OCI-LY1 (cell line): ENCODE data around the gene ATP6V0E1.

ENCODE experiments used
- H2AFZ ChIP-seq: fragments of 200-600 bp; sonication (generic), shearing (Covaris generic); 2 replicates; pipeline ENCODE4 v1.6.0; 2014; ENCODE audit warnings: antibody characterized with exemption, mild to moderate bottlenecking, low read length
- H3F3A ChIP-seq: fragments of 200-600 bp; sonication (generic), shearing (Covaris generic); 2 replicates; pipeline ENCODE4 v1.6.0; 2014; ENCODE audit warnings: mild to moderate bottlenecking, antibody characterized with exemption, low read length, moderate library complexity; ENCODE audit not compliant: insufficient read depth
- H3K27ac ChIP-seq: fragments of 200-600 bp; sonication (generic); 2 replicates; pipeline ENCODE4 v1.5.1; 2014; ENCODE audit warnings: low read length, mixed run types, mild to moderate bottlenecking, low read depth; ENCODE audit not compliant: poor library complexity, severe bottlenecking
- H3K27me3 ChIP-seq: fragments of 200-600 bp; sonication (generic); 2 replicates; pipeline ENCODE4 v1.6.0; 2014; ENCODE audit warnings: antibody characterized with exemption, mild to moderate bottlenecking, low read length, moderate library complexity; ENCODE audit not compliant: insufficient read depth
- H3K36me3 ChIP-seq: fragments of 200-600 bp; sonication (generic); 2 replicates; pipeline ENCODE4 v1.6.1; 2014; ENCODE audit warnings: mild to moderate bottlenecking, antibody characterized with exemption, low read length, moderate library complexity, mixed read lengths; ENCODE audit not compliant: insufficient read depth
- H3K4me1 ChIP-seq: fragments of 200-600 bp; sonication (generic); 2 replicates; pipeline ENCODE4 v1.5.1; 2014; ENCODE audit warnings: mild to moderate bottlenecking, low read length, moderate library complexity; ENCODE audit not compliant: insufficient read depth, severe bottlenecking
- H3K4me2 ChIP-seq: fragments of 200-600 bp; sonication (generic), shearing (Covaris generic); 2 replicates; pipeline ENCODE4 v1.6.1; 2014; ENCODE audit warnings: low read length
- H3K4me3 ChIP-seq: fragments of 200-600 bp; sonication (generic); 2 replicates; pipeline ENCODE4 v1.5.1; 2014; ENCODE audit warnings: low read length, low read depth, mild to moderate bottlenecking, mixed read lengths; ENCODE audit not compliant: poor library complexity, severe bottlenecking
- H3K79me2 ChIP-seq: fragments of 200-600 bp; shearing (Covaris generic); 2 replicates; pipeline ENCODE4 v1.6.1; 2016; ENCODE audit warnings: mixed run types, low read length, mixed read lengths; ENCODE audit not compliant: insufficient read depth
- H3K9ac ChIP-seq: fragments of 200-600 bp; sonication (generic), shearing (Covaris generic); 2 replicates; pipeline ENCODE4 v1.6.1; 2014; ENCODE audit warnings: mild to moderate bottlenecking, low read length, mixed read lengths
- H3K9me2 ChIP-seq: fragments of 200-600 bp; sonication (generic), shearing (Covaris generic); 2 replicates; pipeline ENCODE4 v1.6.1; 2014; ENCODE audit warnings: low read depth, mild to moderate bottlenecking, low read length, mixed read lengths
- H3K9me3 ChIP-seq: fragments of 200-600 bp; shearing (Covaris generic); 2 replicates; pipeline ENCODE4 v1.6.1; 2014; ENCODE audit warnings: low read length, mixed read lengths
- H4K20me1 ChIP-seq: fragments of 200-600 bp; sonication (generic), shearing (Covaris generic); 2 replicates; pipeline ENCODE4 v1.6.0; 2016; ENCODE audit warnings: mild to moderate bottlenecking, low read length; ENCODE audit not compliant: insufficient read depth
- CTCF ChIP-seq: fragments of 200-600 bp; sonication (generic), shearing (Covaris generic); IDR thresholded peaks from 2 replicates; pipeline ENCODE4 v1.5.1; 2017; ENCODE audit warnings: mild to moderate bottlenecking, antibody characterized with exemption, low read length, moderate library complexity, mixed read lengths
- EZH2 ChIP-seq: fragments of 200-600 bp; sonication (generic), shearing (Covaris generic); IDR thresholded peaks from 2 replicates; pipeline ENCODE4 v1.8.0; 2017; ENCODE audit warnings: borderline replicate concordance, mixed run types, mild to moderate bottlenecking, antibody characterized with exemption, low read length, moderate library complexity, mixed read lengths

The ATP6V0E1 gene

GRCh38 chr5:173047838-173048105 is 64.2 kb downstream of the ATP6V0E1 start:
- no peak overlapping the region for H3K9ac ChIP-seq
- no peak overlapping the region for H3K4me2 ChIP-seq
- no peaks in the 10 kb centered on the region for H3F3A ChIP-seq
- no peak overlapping the region for H2AFZ ChIP-seq
- no peaks in the 10 kb centered on the region for H3K27me3 ChIP-seq
- H4K20me1 ChIP-seq, result no peaks in the 10 kb centered on the region
- no peaks in the 10 kb centered on the region for H3K9me3 ChIP-seq
- H3K9me2 ChIP-seq, result no peaks in the 10 kb centered on the region
- no peak overlapping the region for H3K27ac ChIP-seq
- no peaks in the 10 kb centered on the region for H3K36me3 ChIP-seq
- peaks cover 1% of the 10 kb centered on the region for H3K4me1 ChIP-seq
- H3K79me2 ChIP-seq, result no peaks in the 10 kb centered on the region
- H3K4me3 ChIP-seq, result no peak overlapping the region
- TF ChIP-seq CTCF (no peak), EZH2 (no peak)

- no peaks in the 10 kb centered on the region for H3K9me3 ChIP-seq
- no peak overlapping the region for H3K4me2 ChIP-seq
- H3F3A ChIP-seq, result no peaks in the 10 kb centered on the region
- H2AFZ ChIP-seq, result no peak overlapping the region
- H3K4me3 ChIP-seq, result no peak overlapping the region
- H3K9ac ChIP-seq, result no peak overlapping the region
- H3K9me2 ChIP-seq, result no peaks in the 10 kb centered on the region
- no peaks in the 10 kb centered on the region for H3K36me3 ChIP-seq
- H3K27ac ChIP-seq, result no peak overlapping the region
- no peaks in the 10 kb centered on the region for H4K20me1 ChIP-seq
- peaks cover 29% of the 10 kb centered on the region for H3K4me1 ChIP-seq
- TF ChIP-seq EZH2 (no peak), CTCF (no peak)
- no peaks in the 10 kb centered on the region for H3K79me2 ChIP-seq
- no peaks in the 10 kb centered on the region for H3K27me3 ChIP-seq
These were observed 67.2 kb downstream of the ATP6V0E1 start for GRCh38 chr5:173050791-173051190.

- Histone ChIP-seq H3K79me2 (no peaks in the 10 kb centered on the region), H3K27ac (no peak overlapping the region), H3K27me3 (no peaks in the 10 kb centered on the region), H2AFZ (no peak overlapping the region), H3K9ac (no peak overlapping the region), H3K4me1 (peaks cover 29% of the 10 kb centered on the region), H3F3A (no peaks in the 10 kb centered on the region), H3K9me3 (no peaks in the 10 kb centered on the region), H3K4me3 (no peak overlapping the region), H3K9me2 (no peaks in the 10 kb centered on the region), H4K20me1 (no peaks in the 10 kb centered on the region), H3K36me3 (no peaks in the 10 kb centered on the region), H3K4me2 (no peak overlapping the region)
- no peak for TF ChIP-seq EZH2
- TF ChIP-seq CTCF, result no peak
These were observed 68.2 kb downstream of the ATP6V0E1 start for GRCh38 chr5:173051746-173052145.
